Measurements from ENCODE around the gene SCAF1.

The SCAF1 gene

GRCh38 chr19:49688531-49689132, 46.6 kb downstream of the SCAF1 start:
- CTCF ChIA-PET: interaction anchor here (0.7 to 5.5 kb wide), 3 partner anchors 8 to 16 kb away, joined by 3 to 39 read pairs (median 4); partner anchors contain the start of gene PRMT1

GRCh38 chr19:49689133-49690078, 47.4 kb downstream of the SCAF1 start, which contains the start of gene ADM5:
TSS of gene ADM5 (plus strand) at chr19:49689594. CDS start at chr19:49689838, 244 bp downstream.
- DNase-seq (ENCODE audit: low read depth, low spot score): no peak
- ChIA-PET CTCF (interaction anchor here (0.7 to 5.5 kb wide), 6 partner anchors 8 to 120 kb away, joined by 3 to 39 read pairs (median 4); partner anchors contain the start of gene PRMT1), POLR2A (no interaction called here)
- peak within 1 kb of the TSS; percentile 64 for H3K4me3 ChIP-seq (ENCODE audit: low read depth, low read length)
- TF ChIP-seq CTCF (IDR thresholded peaks at IDR 0.05; ENCODE audit: insufficient read depth, low read length, missing control alignments): peak; percentile 70

More at GRCh38 chr19:49688531-49689132, 46.6 kb downstream of the SCAF1 start:
- no peak for DNase-seq (ENCODE audit: low read depth, low spot score)
- POLR2A ChIA-PET: no interaction called here
- no peak overlapping the region for H3K4me3 ChIP-seq (ENCODE audit: low read depth, low read length)
- no peak for TF ChIP-seq CTCF (IDR thresholded peaks at IDR 0.05; ENCODE audit: insufficient read depth, low read length, missing control alignments)

GRCh38 chr19:49690079-49690655, 48.2 kb downstream of the SCAF1 start:
- no peak for DNase-seq (ENCODE audit: low read depth, low spot score)
- POLR2A ChIA-PET: no interaction called here
- CTCF ChIA-PET: interaction anchor here (1.1 to 5.5 kb wide), 5 partner anchors 9 to 121 kb away, joined by 3 to 39 read pairs (median 3); partner anchors contain the start of gene PRMT1
- TF ChIP-seq CTCF (IDR thresholded peaks at IDR 0.05; ENCODE audit: insufficient read depth, low read length, missing control alignments): no peak
- peak overlapping the region; percentile 64 for H3K4me3 ChIP-seq (ENCODE audit: low read depth, low read length)

GRCh38 chr19:49690656-49691242, 48.7 kb downstream of the SCAF1 start, which contains the start of gene CPT1C:
TSS of gene CPT1C (plus strand) at chr19:49691116. CDS start at chr19:49692253, 1,137 bp downstream.
- CTCF ChIA-PET: interaction anchor here (1.1 to 5.5 kb wide), 4 partner anchors 10 to 19 kb away, joined by 3 to 39 read pairs (median 15); partner anchors contain the start of gene PRMT1
- TF ChIP-seq CTCF (IDR thresholded peaks at IDR 0.05; ENCODE audit: insufficient read depth, low read length, missing control alignments): no peak
- DNase-seq (ENCODE audit: low read depth, low spot score): no peak
- peak within 1 kb of the TSS; percentile 64 for H3K4me3 ChIP-seq (ENCODE audit: low read depth, low read length)
- POLR2A ChIA-PET: no interaction called here

- ChIA-PET CTCF (interaction anchor here (0.9 to 5.5 kb wide), 7 partner anchors 11 to 26 kb away, joined by 3 to 39 read pairs (median 3); partner anchors contain the start of gene PRMT1), POLR2A (no interaction called here)
- DNase-seq (ENCODE audit: low read depth, low spot score): no peak
- no peak for TF ChIP-seq CTCF (IDR thresholded peaks at IDR 0.05; ENCODE audit: insufficient read depth, low read length, missing control alignments)
- peak overlapping the region; percentile 64 for H3K4me3 ChIP-seq (ENCODE audit: low read depth, low read length)
These were observed 49.5 kb downstream of the SCAF1 start for GRCh38 chr19:49691243-49692146.

Measured in AG04449 (cell line).